Measurements from ENCODE around the gene GJC2.

GJC2 gene

GRCh38 chr1:228194436-228194835 is 44.7 kb downstream of the GJC2 start:
- no peak for TF ChIP-seq CTCF (IDR thresholded peaks at IDR 0.05; ENCODE audit: borderline replicate concordance, extremely low read depth, low read length, poor library complexity, severe bottlenecking)
- no peak for TF ChIP-seq EZH2 (IDR thresholded peaks at IDR 0.05; ENCODE audit: borderline replicate concordance, low read depth, low read length, severe bottlenecking)

GRCh38 chr1:228194921-228195812 is 45.4 kb downstream of the GJC2 start:
- ATAC-seq (ENCODE audit: insufficient read depth, low read depth), result no peak
- Histone ChIP-seq H3K4me1 (ENCODE audit: insufficient read depth, low read length) (no peaks in the 10 kb centered on the region), H3K36me3 (ENCODE audit: insufficient read depth, low read length) (no peaks in the 10 kb centered on the region), H3K27ac (ENCODE audit: low read length) (no peak overlapping the region), H4K20me1 (ENCODE audit: insufficient read depth, low read length) (no peaks in the 10 kb centered on the region), H3K9ac (ENCODE audit: low read depth, low read length) (no peak overlapping the region), H3K4me2 (ENCODE audit: insufficient read depth, low read length) (no peak overlapping the region), H3K79me2 (ENCODE audit: insufficient read depth, low read length) (no peaks in the 10 kb centered on the region), H3K27me3 (ENCODE audit: insufficient read depth, low read length, poor library complexity) (no peaks in the 10 kb centered on the region), H2AFZ (ENCODE audit: low read depth, low read length) (no peak overlapping the region), H3K9me3 (ENCODE audit: insufficient read depth, low read length, severe bottlenecking) (peaks cover 14% of the 10 kb centered on the region), H3K4me3 (ENCODE audit: low read depth in 1 of 2, low read length in 2 of 2) (no peak overlapping the region)
- TF ChIP-seq CTCF (IDR thresholded peaks at IDR 0.05; ENCODE audit: borderline replicate concordance, extremely low read depth, low read length, poor library complexity, severe bottlenecking) (no peak), EZH2 (IDR thresholded peaks at IDR 0.05; ENCODE audit: borderline replicate concordance, low read depth, low read length, severe bottlenecking) (no peak)
- no peak for DNase-seq

More at GRCh38 chr1:228194436-228194835, 44.7 kb downstream of the GJC2 start:
- no peaks in the 10 kb centered on the region for H3K27me3 ChIP-seq (ENCODE audit: insufficient read depth, low read length, poor library complexity)
- no peak overlapping the region for H3K9ac ChIP-seq (ENCODE audit: low read depth, low read length)
- H3K36me3 ChIP-seq (ENCODE audit: insufficient read depth, low read length), result no peaks in the 10 kb centered on the region
- no peaks in the 10 kb centered on the region for H3K79me2 ChIP-seq (ENCODE audit: insufficient read depth, low read length)
- H3K4me3 ChIP-seq (ENCODE audit: low read depth in 1 of 2, low read length in 2 of 2), result no peak overlapping the region
- no peak overlapping the region for H3K4me2 ChIP-seq (ENCODE audit: insufficient read depth, low read length)
- peaks cover 8% of the 10 kb centered on the region for H3K9me3 ChIP-seq (ENCODE audit: insufficient read depth, low read length, severe bottlenecking)
- DNase-seq, result no peak
- no peak overlapping the region for H2AFZ ChIP-seq (ENCODE audit: low read depth, low read length)
- H3K4me1 ChIP-seq (ENCODE audit: insufficient read depth, low read length), result no peaks in the 10 kb centered on the region
- no peak overlapping the region for H3K27ac ChIP-seq (ENCODE audit: low read length)
- H4K20me1 ChIP-seq (ENCODE audit: insufficient read depth, low read length), result no peaks in the 10 kb centered on the region
- no peak for ATAC-seq (ENCODE audit: insufficient read depth, low read depth)

GRCh38 chr1:228197555-228198147 is 47.9 kb downstream of the GJC2 start:
- Histone ChIP-seq H3K9ac (ENCODE audit: low read depth, low read length) (no peak overlapping the region), H4K20me1 (ENCODE audit: insufficient read depth, low read length) (no peaks in the 10 kb centered on the region), H3K4me2 (ENCODE audit: insufficient read depth, low read length) (no peak overlapping the region), H3K27me3 (ENCODE audit: insufficient read depth, low read length, poor library complexity) (no peaks in the 10 kb centered on the region), H3K9me3 (ENCODE audit: insufficient read depth, low read length, severe bottlenecking) (peaks cover 14% of the 10 kb centered on the region), H3K79me2 (ENCODE audit: insufficient read depth, low read length) (no peaks in the 10 kb centered on the region), H3K4me1 (ENCODE audit: insufficient read depth, low read length) (no peaks in the 10 kb centered on the region), H2AFZ (ENCODE audit: low read depth, low read length) (no peak overlapping the region), H3K27ac (ENCODE audit: low read length) (no peak overlapping the region), H3K4me3 (ENCODE audit: low read depth in 1 of 2, low read length in 2 of 2) (no peak overlapping the region), H3K36me3 (ENCODE audit: insufficient read depth, low read length) (no peaks in the 10 kb centered on the region)
- ATAC-seq (ENCODE audit: insufficient read depth, low read depth), result no peak
- TF ChIP-seq EZH2 (IDR thresholded peaks at IDR 0.05; ENCODE audit: borderline replicate concordance, low read depth, low read length, severe bottlenecking) (no peak), CTCF (IDR thresholded peaks at IDR 0.05; ENCODE audit: borderline replicate concordance, extremely low read depth, low read length, poor library complexity, severe bottlenecking) (no peak)
- no peak for DNase-seq

Data from DND-41 (cell line).